Psoas muscle (tissue), 8 donors: ENCODE data around the gene FAM169A. TPM values are rescaled to one million over a fixed set of nuclear protein-coding genes. Genes with fewer than 3 reads are reported as not detected.
"Not testable (repeated sequence)": the region's sequence is repeated elsewhere in the genome, so short reads cannot be mapped to it uniquely, and the experiment has no call there.

Experiments used
- ATAC-seq, 4 donors: fragments of 200-7000 bp; cut with Tn5 transposase; one replicate each; pipeline ENCODE4 v1.9.1; 2020; ENCODE audit warnings: moderate library complexity in 3 of 4, mild to moderate bottlenecking in 2 of 4
- DNase-seq, 2 donors: peaks; one replicate each; pipeline ENCODE4 v3.0.0-alpha.2; 2020
- H3K27ac ChIP-seq: fragments of 200-600 bp; one replicate; pipeline ENCODE4 v1.8.0; 2022
- H3K27me3 ChIP-seq, 3 donors: fragments of 200-600 bp in 1 of 3; one replicate each; pipeline versions ENCODE4 v1.6.1 to v1.8.0; 2013 to 2022; ENCODE audit warnings: low read length in 2 of 3, mild to moderate bottlenecking in 2 of 3, moderate library complexity in 1 of 3; ENCODE audit not compliant: insufficient read depth in 3 of 3
- H3K36me3 ChIP-seq, 2 donors: fragments of 200-600 bp in 1 of 2; one replicate each; pipeline versions ENCODE4 v1.6.1 to v1.8.0; 2013 to 2022; ENCODE audit warnings: low read depth in 1 of 2, mild to moderate bottlenecking in 1 of 2, moderate library complexity in 1 of 2; ENCODE audit not compliant: insufficient read depth in 1 of 2
- H3K4me1 ChIP-seq: fragments of 200-600 bp; one replicate; pipeline ENCODE4 v1.8.0; 2022
- H3K4me3 ChIP-seq: fragments of 200-600 bp; one replicate; pipeline ENCODE4 v1.8.0; 2022; ENCODE audit warnings: mild to moderate bottlenecking
- H3K9me3 ChIP-seq: fragments of 200-600 bp; one replicate; pipeline ENCODE4 v1.8.0; 2022
- WGBS, 3 donors: extraction: QIAGEN DNeasy Blood & Tissue Kit; methylation state at CpG; one replicate each; pipeline versions ENCODE4 v1.1.6 to v1.1.7; 2013; 5-methylcytosine and 5-hydroxymethylcytosine counted together
- intact Hi-C, 2 donors: fragments of 100-400 bp; cut with DNase I; formaldehyde crosslinking; loops; one replicate each; pipeline versions ENCODE4 v1.11.0 to v1.14.2; 2022
- polyA plus RNA-seq, 3 donors: library from polyadenylated mRNA; stranded (reverse); fragments of 200-250 nt; gene quantifications; one replicate each; pipeline ENCODE4 v1.2.3, GENCODE V29; 2013
- total RNA-seq, 4 donors: library from RNA; stranded (reverse); fragmentation: NEBNext Ultra II Directional in 2 of 4; extraction: Animal tissue kit (Norgen Biotek cat#: 25700) in 2 of 4; gene quantifications; one replicate each; pipeline versions ENCODE4 v1.2.1 to v1.2.4, GENCODE V29; 2021 to 2023
- TF ChIP-seq, protein P1 (sequence below): fragments of 200-600 bp; IDR thresholded peaks from one replicate; pipeline ENCODE4 v1.8.0; 2022; ENCODE audit warnings: antibody characterized with exemption
- donor health status: healthy with polysubstance abuse.
- donor health status: DM: no; HTN: no; CAD: no; lungs with moderate emphysema.
- donor health status: Bipolar disorder and iron deficiency.
- donor health status: healthy.
- donor health status: DM: yes; HTN: yes; CAD: no.
- donor health status: DM: no; HTN: no; CAD: no.
- donor health status: DM: no; HTN: no; CAD: no.
- donor health status: DM: yes; HTN: yes; CAD: no.

Gene FAM169A
- total and polyA plus RNA-seq, 7 donors = 0.01 to 0.85 (median 0.34) TPM; not detected in 3

GRCh38 chr5:74763504-74763903 lies 102.7 kb downstream of the FAM169A start:
- TF ChIP-seq, protein P1, sequence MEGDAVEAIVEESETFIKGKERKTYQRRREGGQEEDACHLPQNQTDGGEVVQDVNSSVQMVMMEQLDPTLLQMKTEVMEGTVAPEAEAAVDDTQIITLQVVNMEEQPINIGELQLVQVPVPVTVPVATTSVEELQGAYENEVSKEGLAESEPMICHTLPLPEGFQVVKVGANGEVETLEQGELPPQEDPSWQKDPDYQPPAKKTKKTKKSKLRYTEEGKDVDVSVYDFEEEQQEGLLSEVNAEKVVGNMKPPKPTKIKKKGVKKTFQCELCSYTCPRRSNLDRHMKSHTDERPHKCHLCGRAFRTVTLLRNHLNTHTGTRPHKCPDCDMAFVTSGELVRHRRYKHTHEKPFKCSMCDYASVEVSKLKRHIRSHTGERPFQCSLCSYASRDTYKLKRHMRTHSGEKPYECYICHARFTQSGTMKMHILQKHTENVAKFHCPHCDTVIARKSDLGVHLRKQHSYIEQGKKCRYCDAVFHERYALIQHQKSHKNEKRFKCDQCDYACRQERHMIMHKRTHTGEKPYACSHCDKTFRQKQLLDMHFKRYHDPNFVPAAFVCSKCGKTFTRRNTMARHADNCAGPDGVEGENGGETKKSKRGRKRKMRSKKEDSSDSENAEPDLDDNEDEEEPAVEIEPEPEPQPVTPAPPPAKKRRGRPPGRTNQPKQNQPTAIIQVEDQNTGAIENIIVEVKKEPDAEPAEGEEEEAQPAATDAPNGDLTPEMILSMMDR = no peak
- H3K36me3 ChIP-seq = peaks cover 8 to 49% of the 10 kb centered on the region in 2 donors
- no peaks in the 10 kb centered on the region for H3K27me3 ChIP-seq
- intact Hi-C loops = loop anchor here in 1 of 2 donors (10.0 kb wide), 1 partner anchor 581 kb away; no protein-coding TSS in a partner anchor
- peaks cover 29% of the 10 kb centered on the region for H3K4me1 ChIP-seq
- peak overlapping the region; percentile 1 for H3K27ac ChIP-seq
- DNase-seq (no peak), ATAC-seq (no peak)
- no peaks in the 10 kb centered on the region for H3K9me3 ChIP-seq
- H3K4me3 ChIP-seq = no peak overlapping the region

GRCh38 chr5:74762599-74762998 lies 103.6 kb downstream of the FAM169A start:
- no peak for DNase-seq
- TF ChIP-seq, protein P1 = no peak
- H3K36me3 ChIP-seq = peaks cover 12 to 58% of the 10 kb centered on the region in 2 donors
- peak overlapping the region; percentile 1 for H3K27ac ChIP-seq
- 85 to 94% (median 94%) methylated on average over 2 of the region's 2 CpGs for WGBS, 3 donors
- H3K27me3 ChIP-seq = no peaks in the 10 kb centered on the region
- peaks cover 23% of the 10 kb centered on the region for H3K4me1 ChIP-seq
- H3K9me3 ChIP-seq = no peaks in the 10 kb centered on the region
- H3K4me3 ChIP-seq = no peak overlapping the region
- peak in 3 of 4 donors; percentile 47 to 69 (median 49) for ATAC-seq
- intact Hi-C loops = loop anchor here in 1 of 2 donors (10.0 kb wide), 1 partner anchor 582 kb away; no protein-coding TSS in a partner anchor

GRCh38 chr5:74761241-74761640 lies 104.9 kb downstream of the FAM169A start:
- ATAC-seq (no peak), DNase-seq (no peak)
- TF ChIP-seq, protein P1 = no peak
- 73 to 85% (median 83%) methylated on average over 1 of the region's 1 CpG for WGBS, 3 donors
- Histone ChIP-seq H3K36me3 (peaks cover 12 to 72% of the 10 kb centered on the region in 2 donors), H3K27ac (no peak overlapping the region), H3K4me3 (no peak overlapping the region), H3K9me3 (no peaks in the 10 kb centered on the region), H3K27me3 (no peaks in the 10 kb centered on the region), H3K4me1 (peaks cover 22% of the 10 kb centered on the region)
- intact Hi-C loops = loop anchor here in 1 of 2 donors (10.0 kb wide), 1 partner anchor 584 kb away; no protein-coding TSS in a partner anchor

- intact Hi-C loops, H3K9me3 ChIP-seq, H3K27me3 ChIP-seq, ATAC-seq, DNase-seq, H3K4me1 ChIP-seq, H3K4me3 ChIP-seq, H3K27ac ChIP-seq: not testable (repeated sequence)
- 94 to 100% (median 96%) methylated on average over 4 of the region's 4 CpGs for WGBS, 3 donors
- H3K36me3 ChIP-seq = peaks cover 8 to 89% of the 10 kb centered on the region in 2 donors
Measured at GRCh38 chr5:74748742-74749141, 117.4 kb downstream of the FAM169A start.

GRCh38 chr5:74738406-74738805 lies 127.8 kb downstream of the FAM169A start:
- Histone ChIP-seq H3K4me3 (no peak overlapping the region), H3K4me1 (no peaks in the 10 kb centered on the region), H3K9me3 (no peaks in the 10 kb centered on the region), H3K27ac (no peak overlapping the region), H3K27me3 (no peaks in the 10 kb centered on the region), H3K36me3 (peaks cover 0 to 100% of the 10 kb centered on the region in 2 donors)
- intact Hi-C loops = loop anchor here in 1 of 2 donors (2.0 kb wide), 1 partner anchor 38 kb away; no protein-coding TSS in a partner anchor
- WGBS, 3 donors = 95 to 98% (median 96%) methylated on average over 4 of the region's 4 CpGs
- ATAC-seq (no peak), DNase-seq (no peak)
- TF ChIP-seq, protein P1 = no peak
